Suprapubic skin (tissue), 4 donors: ENCODE data around the gene IGF2BP2. TPM values are rescaled to one million over a fixed set of nuclear protein-coding genes. Genes with fewer than 3 reads are reported as not detected.

Experiments used
- DNase-seq, 2 donors: peaks; one replicate each; pipeline ENCODE4 v3.0.0-alpha.2; 2019; ENCODE audit warnings: low spot score in 2 of 2
- H3K27ac ChIP-seq: fragments of 200-600 bp; sonication (generic); one replicate; pipeline ENCODE4 v1.5.1; 2019
- H3K27me3 ChIP-seq: fragments of 200-600 bp; sonication (generic); one replicate; pipeline ENCODE4 v1.5.1; 2019
- H3K36me3 ChIP-seq: fragments of 200-600 bp; sonication (generic); one replicate; pipeline ENCODE4 v1.5.1; 2019
- H3K4me1 ChIP-seq: fragments of 200-600 bp; sonication (generic); one replicate; pipeline ENCODE4 v1.5.1; 2019
- H3K4me3 ChIP-seq: fragments of 200-600 bp; sonication (generic); one replicate; pipeline ENCODE4 v1.5.1; 2019; ENCODE audit warnings: mild to moderate bottlenecking
- H3K9me3 ChIP-seq: fragments of 200-600 bp; sonication (generic); one replicate; pipeline ENCODE4 v1.5.1; 2019
- CTCF ChIP-seq, 2 donors: fragments of 200-600 bp in 1 of 2; fragments of 450-650 bp in 1 of 2; sonication (generic) in 1 of 2; IDR thresholded peaks; one replicate each; pipeline ENCODE4 v1.5.1; 2016 to 2019; ENCODE audit warnings: antibody characterized with exemption in 2 of 2, mild to moderate bottlenecking in 1 of 2, moderate library complexity in 1 of 2
- EP300 ChIP-seq: sonication (generic); formaldehyde crosslinking; IDR thresholded peaks from one replicate; pipeline ENCODE4 v1.6.1; 2017; ENCODE audit warnings: antibody characterized with exemption
- POLR2A ChIP-seq, 2 donors: fragments of 450-650 bp; IDR thresholded peaks; one replicate each; pipeline ENCODE4 v1.6.1; 2017; ENCODE audit warnings: antibody characterized with exemption in 2 of 2, mild to moderate bottlenecking in 2 of 2, moderate library complexity in 2 of 2
- POLR2AphosphoS5 ChIP-seq, 3 donors: sonication (generic); formaldehyde crosslinking; IDR thresholded peaks; one replicate each; pipeline ENCODE4 v1.6.1; 2017; ENCODE audit warnings: antibody characterized with exemption in 3 of 3
- WGBS: methylation state at CpG from one replicate; pipeline ENCODE4 v1.1.5; 2018; 5-methylcytosine and 5-hydroxymethylcytosine counted together
- total RNA-seq, 4 donors: library from RNA; depleted of rRNA; stranded (reverse); fragments of >200 nt; gene quantifications; one replicate each; pipeline ENCODE4 v1.1.0, GENCODE V29; 2016

IGF2BP2 gene
- total RNA-seq, 4 donors from 2014 or later, result 7.6 to 29.9 (median 8.4) TPM

GRCh38 chr3:185718736-185719593, 105.9 kb downstream of the IGF2BP2 start:
- no peak for DNase-seq
- WGBS, result 92% methylated on average over 7 of the region's 7 CpGs
- no peaks in the 10 kb centered on the region for H3K9me3 ChIP-seq
- H3K36me3 ChIP-seq, result no peaks in the 10 kb centered on the region
- TF ChIP-seq EP300, result no peak
- TF ChIP-seq POLR2AphosphoS5 (IDR thresholded peaks at IDR 0.05), result no peak
- TF ChIP-seq CTCF (IDR thresholded peaks at IDR 0.05), result no peak
- TF ChIP-seq POLR2A (IDR thresholded peaks at IDR 0.05), result no peak
- H3K27me3 ChIP-seq, result no peaks in the 10 kb centered on the region
- peaks cover 17% of the 10 kb centered on the region for H3K4me1 ChIP-seq
- no peak overlapping the region for H3K27ac ChIP-seq
- no peak overlapping the region for H3K4me3 ChIP-seq

GRCh38 chr3:185717627-185718402, 107.0 kb downstream of the IGF2BP2 start:
- no peak overlapping the region for H3K4me3 ChIP-seq
- no peaks in the 10 kb centered on the region for H3K36me3 ChIP-seq
- no peak for DNase-seq
- no peaks in the 10 kb centered on the region for H3K27me3 ChIP-seq
- H3K9me3 ChIP-seq, result no peaks in the 10 kb centered on the region
- 67% methylated on average over 7 of the region's 9 CpGs for WGBS
- no peak overlapping the region for H3K27ac ChIP-seq
- H3K4me1 ChIP-seq, result peaks cover 17% of the 10 kb centered on the region
- TF ChIP-seq CTCF (IDR thresholded peaks at IDR 0.05) (no peak), EP300 (no peak), POLR2AphosphoS5 (IDR thresholded peaks at IDR 0.05) (no peak), POLR2A (IDR thresholded peaks at IDR 0.05) (no peak)

- H3K4me3 ChIP-seq, result no peak overlapping the region
- no peaks in the 10 kb centered on the region for H3K9me3 ChIP-seq
- peaks cover 17% of the 10 kb centered on the region for H3K4me1 ChIP-seq
- TF ChIP-seq EP300, result no peak
- no peak for TF ChIP-seq POLR2AphosphoS5 (IDR thresholded peaks at IDR 0.05)
- TF ChIP-seq CTCF (IDR thresholded peaks at IDR 0.05), result no peak
- TF ChIP-seq POLR2A (IDR thresholded peaks at IDR 0.05), result no peak
- 33% methylated on average over 3 of the region's 4 CpGs for WGBS
- H3K27ac ChIP-seq, result no peak overlapping the region
- no peaks in the 10 kb centered on the region for H3K36me3 ChIP-seq
- DNase-seq, result no peak
- no peaks in the 10 kb centered on the region for H3K27me3 ChIP-seq
Measured at GRCh38 chr3:185717121-185717520, 107.7 kb downstream of the IGF2BP2 start.

- peaks cover 17% of the 10 kb centered on the region for H3K4me1 ChIP-seq
- H3K9me3 ChIP-seq, result no peaks in the 10 kb centered on the region
- DNase-seq, result no peak
- no peaks in the 10 kb centered on the region for H3K36me3 ChIP-seq
- H3K27ac ChIP-seq, result no peak overlapping the region
- TF ChIP-seq EP300 (no peak), POLR2AphosphoS5 (IDR thresholded peaks at IDR 0.05) (no peak), CTCF (IDR thresholded peaks at IDR 0.05) (no peak), POLR2A (IDR thresholded peaks at IDR 0.05) (no peak)
- H3K27me3 ChIP-seq, result no peaks in the 10 kb centered on the region
- WGBS, result 67% methylated on average over 8 of the region's 8 CpGs
- no peak overlapping the region for H3K4me3 ChIP-seq
Measured at GRCh38 chr3:185716436-185717108, 108.3 kb downstream of the IGF2BP2 start.
